ENCODE results near the gene CLTCL1.
A peak's percentile ranks its signal among the peaks of the same experiment; 100 is the strongest.
"Not testable (repeated sequence)": the region's sequence is repeated elsewhere in the genome, so short reads cannot be mapped to it uniquely, and the experiment has no call there.

Gene CLTCL1

GRCh38 chr22:19292458-19293230 lies 1.1 kb upstream of the CLTCL1 start:
- peak in 9 of 42 donors; percentile 7 to 43 (median 17) for DNase-seq

GRCh38 chr22:19291218-19291579 lies 320 bp downstream of the CLTCL1 start:
- intact Hi-C loops (cut with DNase I) = no loop called here

More at GRCh38 chr22:19292458-19293230, 1.1 kb upstream of the CLTCL1 start:
- intact Hi-C loops (cut with DNase I) = no loop called here

GRCh38 chr22:19290400-19291217 lies 910 bp downstream of the CLTCL1 start:
- intact Hi-C loops (cut with DNase I) = no loop called here
- DNase-seq = peak in 6 of 42 donors; percentile 7 to 41 (median 13)

More at GRCh38 chr22:19291218-19291579, 320 bp downstream of the CLTCL1 start:
- peak in 34 of 42 donors; percentile 6 to 54 (median 26) for DNase-seq

GRCh38 chr22:19289475-19290161 lies 1.9 kb downstream of the CLTCL1 start:
- intact Hi-C loops (cut with DNase I) = loop anchor here (2.0 kb wide), 1 partner anchor 111 kb away; the partner anchor contains the start of gene SLC25A1
- DNase-seq = peak in 1 of 42 donors; percentile 18

GRCh38 chr22:19287889-19288288 lies 3.6 kb downstream of the CLTCL1 start:
- peak in 1 of 42 donors; percentile 20 for DNase-seq
- intact Hi-C loops (cut with DNase I) = loop anchor here (2.0 kb wide), 1 partner anchor 109 kb away; the partner anchor contains the start of gene SLC25A1

- intact Hi-C loops (cut with DNase I) = no loop called here
- peak in 1 of 42 donors; percentile 24 for DNase-seq
These were observed 4.3 kb downstream of the CLTCL1 start for GRCh38 chr22:19287076-19287707.

- intact Hi-C loops (cut with DNase I) = no loop called here
- DNase-seq = peak in 1 of 42 donors; percentile 3
These were observed 5.7 kb downstream of the CLTCL1 start for GRCh38 chr22:19285831-19286230.

- DNase-seq = peak in 1 of 42 donors; percentile 21
- intact Hi-C loops (cut with DNase I) = not testable (repeated sequence)
These were observed 12.4 kb downstream of the CLTCL1 start for GRCh38 chr22:19279143-19279542.

- intact Hi-C loops (cut with DNase I) = no loop called here
- peak in 1 of 42 donors; percentile 1 for DNase-seq
These were observed 13.7 kb downstream of the CLTCL1 start for GRCh38 chr22:19277785-19278184.

GRCh38 chr22:19275919-19276600 lies 15.5 kb downstream of the CLTCL1 start:
- intact Hi-C loops (cut with DNase I) = no loop called here
- DNase-seq = peak in 1 of 42 donors; percentile 12

- intact Hi-C loops (cut with DNase I) = no loop called here
- DNase-seq = peak in 1 of 42 donors; percentile 9
These were observed 16.0 kb downstream of the CLTCL1 start for GRCh38 chr22:19275513-19275912.

GRCh38 chr22:19275104-19275503 lies 16.4 kb downstream of the CLTCL1 start:
- intact Hi-C loops (cut with DNase I) = no loop called here
- peak in 1 of 42 donors; percentile 25 for DNase-seq

GRCh38 chr22:19271856-19272535 lies 19.5 kb downstream of the CLTCL1 start:
- intact Hi-C loops (cut with DNase I) = no loop called here
- peak in 1 of 42 donors; percentile 9 for DNase-seq

- DNase-seq = peak in 1 of 42 donors; percentile 17
- intact Hi-C loops (cut with DNase I) = no loop called here
These were observed 20.2 kb downstream of the CLTCL1 start for GRCh38 chr22:19271273-19271855.

- peak in 1 of 42 donors; percentile 25 for DNase-seq
- intact Hi-C loops (cut with DNase I) = no loop called here
These were observed 20.6 kb downstream of the CLTCL1 start for GRCh38 chr22:19270873-19271272.

GRCh38 chr22:19266547-19267086 lies 24.9 kb downstream of the CLTCL1 start:
- intact Hi-C loops (cut with DNase I) = no loop called here
- DNase-seq = no peak

- peak in 1 of 42 donors; percentile 7 for DNase-seq
- intact Hi-C loops (cut with DNase I) = no loop called here
These were observed 25.7 kb downstream of the CLTCL1 start for GRCh38 chr22:19265779-19266178.
